ENCODE results near the gene SHISAL1.

SHISAL1 gene

GRCh38 chr22:44205516-44206329 lies 107.0 kb downstream of the SHISAL1 start:
- no peak for DNase-seq

GRCh38 chr22:44204739-44205515 lies 107.8 kb downstream of the SHISAL1 start:
- no peak for DNase-seq

GRCh38 chr22:44203203-44203602 lies 109.5 kb downstream of the SHISAL1 start:
- no peak for DNase-seq

GRCh38 chr22:44202261-44202789 lies 110.4 kb downstream of the SHISAL1 start:
- DNase-seq: no peak

GRCh38 chr22:44201665-44202064 lies 111.1 kb downstream of the SHISAL1 start:
- DNase-seq: no peak

- DNase-seq: no peak
These were observed 111.7 kb downstream of the SHISAL1 start for GRCh38 chr22:44200855-44201550.

GRCh38 chr22:44200451-44200850 lies 112.3 kb downstream of the SHISAL1 start:
- no peak for DNase-seq

- no peak for DNase-seq
These were observed 112.9 kb downstream of the SHISAL1 start for GRCh38 chr22:44199866-44200265.

- DNase-seq: no peak
These were observed 113.6 kb downstream of the SHISAL1 start for GRCh38 chr22:44199164-44199563.

GRCh38 chr22:44197271-44197670 lies 115.5 kb downstream of the SHISAL1 start:
- no peak for DNase-seq

GRCh38 chr22:44196731-44197131 lies 116.0 kb downstream of the SHISAL1 start:
- DNase-seq: no peak

GRCh38 chr22:44196241-44196640 lies 116.5 kb downstream of the SHISAL1 start:
- DNase-seq: no peak

- DNase-seq: no peak
These were observed 117.4 kb downstream of the SHISAL1 start for GRCh38 chr22:44195189-44195871.

GRCh38 chr22:44194569-44194968 lies 118.2 kb downstream of the SHISAL1 start:
- DNase-seq: no peak
